Hypothalamus (tissue), 51 donors: ENCODE results near the gene HIVEP1.

ENCODE experiments used
- DNase-seq, 51 donors: peaks; one replicate each; lab custom pipeline; 2025; lab: John Stamatoyannopoulos, UW

The HIVEP1 gene

GRCh38 chr6:11992086-11992485 lies 20.0 kb upstream of the HIVEP1 start:
- no peak for DNase-seq

GRCh38 chr6:11994875-11995461 lies 17.1 kb upstream of the HIVEP1 start:
- DNase-seq, result no peak

DNA sequence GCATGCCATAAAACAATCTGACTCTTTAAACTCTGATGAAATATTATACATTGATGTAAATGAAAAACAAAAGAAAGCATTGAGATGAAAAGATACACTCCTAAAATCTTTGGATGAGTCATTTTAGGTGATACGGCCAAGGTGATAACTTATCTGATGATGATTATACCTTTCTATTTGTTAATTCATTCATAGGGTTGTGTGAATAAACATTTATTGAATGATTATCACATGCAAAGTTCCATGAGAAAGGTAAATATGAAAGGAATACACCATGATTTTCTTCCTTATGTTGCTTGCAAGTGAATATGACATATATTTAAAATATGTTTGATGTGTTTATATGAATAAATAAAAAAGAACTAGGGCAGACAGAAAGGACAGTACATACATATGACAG lies 15.4 kb upstream of the HIVEP1 start:
- no peak for DNase-seq

DNA sequence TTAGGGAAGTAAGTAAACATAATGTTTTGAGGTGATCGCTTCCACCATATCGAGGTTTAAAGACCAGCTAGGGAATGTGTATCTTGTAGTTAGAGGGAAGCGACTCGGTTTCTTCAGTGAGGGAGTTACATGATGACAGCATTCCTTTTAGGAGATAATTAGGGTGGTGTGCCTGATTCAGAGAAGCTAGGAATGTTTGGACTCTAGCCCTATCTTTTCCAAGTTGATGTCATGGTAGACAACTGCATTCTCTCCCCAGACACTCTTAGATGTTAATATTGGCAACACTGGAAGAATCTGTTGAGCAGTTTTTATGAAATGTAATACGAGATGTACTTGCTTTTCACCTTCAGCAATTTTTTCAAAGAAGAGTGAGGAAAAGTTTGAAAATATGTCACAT lies 12.9 kb upstream of the HIVEP1 start:
- DNase-seq, result no peak

- no peak for DNase-seq
Observed at GRCh38 chr6:12000174-12000573, 11.9 kb upstream of the HIVEP1 start.

GRCh38 chr6:12001004-12001705 lies 11.0 kb upstream of the HIVEP1 start:
- DNase-seq, result no peak

- DNase-seq, result no peak
Observed at GRCh38 chr6:12001706-12002435, 10.2 kb upstream of the HIVEP1 start.

GRCh38 chr6:12007473-12007872 lies 4.6 kb upstream of the HIVEP1 start:
- DNase-seq, result no peak

- no peak for DNase-seq
Observed at GRCh38 chr6:12007887-12008286, 4.2 kb upstream of the HIVEP1 start.

DNA sequence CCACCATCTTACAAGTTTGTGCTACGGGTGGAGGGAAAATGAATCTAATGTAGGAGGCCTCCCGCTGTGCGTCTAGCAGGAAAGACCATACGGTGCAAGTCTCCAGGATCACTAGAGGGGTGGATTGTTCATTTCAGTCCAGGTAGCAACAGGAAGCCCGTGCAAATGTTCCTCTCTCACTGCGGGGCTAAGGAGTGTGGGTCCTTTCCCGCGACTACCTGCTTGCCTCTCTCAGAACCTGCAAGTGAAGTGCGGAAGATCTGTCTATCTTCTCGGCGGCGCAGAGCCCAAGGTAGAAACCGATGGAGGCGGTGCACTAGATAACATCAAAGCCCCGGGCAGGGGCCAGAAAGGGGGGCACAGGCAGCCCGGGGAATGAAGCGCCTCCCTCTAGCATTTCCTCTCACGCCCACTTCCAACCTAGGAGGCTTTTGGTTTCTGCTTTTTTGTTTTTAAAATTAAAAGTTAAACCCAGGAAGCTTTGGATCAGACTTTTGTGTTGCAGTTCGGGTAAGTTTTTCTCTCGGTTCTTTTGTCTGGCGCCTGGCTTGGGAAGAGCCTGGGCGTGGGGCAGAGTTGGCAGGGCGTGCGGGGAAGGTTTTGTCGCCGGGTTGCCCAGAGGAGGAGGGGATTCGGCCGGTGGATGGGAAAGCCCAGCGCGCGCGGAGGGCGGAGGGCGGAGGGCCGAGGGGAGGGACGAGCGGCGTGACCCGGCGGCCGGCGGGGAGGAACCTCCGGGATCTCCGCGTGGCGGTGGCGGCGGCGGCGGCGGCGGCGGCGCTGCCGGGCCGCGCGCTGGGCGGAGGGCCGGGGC lies 3.5 kb upstream of the HIVEP1 start:
- DNase-seq, result peak in 50 of 51 donors; percentile 3 to 86 (median 59)

DNA sequence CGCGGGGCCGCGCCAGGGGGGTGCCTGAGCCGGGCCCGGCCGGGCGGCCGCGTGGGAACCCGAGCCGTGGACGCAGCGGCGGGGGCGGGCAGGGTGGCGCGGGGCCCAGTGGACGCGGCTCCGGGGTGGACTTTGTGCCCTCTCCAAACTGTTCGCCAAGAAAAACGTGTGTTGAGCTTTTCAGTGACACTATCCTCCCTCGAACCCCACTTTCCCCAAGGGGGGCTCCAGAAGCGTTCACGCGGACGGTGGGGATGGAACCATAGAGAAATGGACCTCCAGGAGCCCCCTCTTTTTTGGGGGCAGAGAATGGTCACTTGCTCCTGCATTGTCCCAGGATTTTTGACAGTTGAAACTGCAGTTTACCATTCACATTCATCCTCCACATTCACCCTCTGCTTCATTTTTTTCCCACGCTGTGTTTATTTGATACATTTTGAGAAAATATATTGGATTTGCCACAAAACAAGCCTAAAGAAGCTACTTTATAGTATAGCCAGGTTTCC lies 2.9 kb upstream of the HIVEP1 start:
- peak in 3 of 51 donors; percentile 36 to 65 (median 43) for DNase-seq

DNA sequence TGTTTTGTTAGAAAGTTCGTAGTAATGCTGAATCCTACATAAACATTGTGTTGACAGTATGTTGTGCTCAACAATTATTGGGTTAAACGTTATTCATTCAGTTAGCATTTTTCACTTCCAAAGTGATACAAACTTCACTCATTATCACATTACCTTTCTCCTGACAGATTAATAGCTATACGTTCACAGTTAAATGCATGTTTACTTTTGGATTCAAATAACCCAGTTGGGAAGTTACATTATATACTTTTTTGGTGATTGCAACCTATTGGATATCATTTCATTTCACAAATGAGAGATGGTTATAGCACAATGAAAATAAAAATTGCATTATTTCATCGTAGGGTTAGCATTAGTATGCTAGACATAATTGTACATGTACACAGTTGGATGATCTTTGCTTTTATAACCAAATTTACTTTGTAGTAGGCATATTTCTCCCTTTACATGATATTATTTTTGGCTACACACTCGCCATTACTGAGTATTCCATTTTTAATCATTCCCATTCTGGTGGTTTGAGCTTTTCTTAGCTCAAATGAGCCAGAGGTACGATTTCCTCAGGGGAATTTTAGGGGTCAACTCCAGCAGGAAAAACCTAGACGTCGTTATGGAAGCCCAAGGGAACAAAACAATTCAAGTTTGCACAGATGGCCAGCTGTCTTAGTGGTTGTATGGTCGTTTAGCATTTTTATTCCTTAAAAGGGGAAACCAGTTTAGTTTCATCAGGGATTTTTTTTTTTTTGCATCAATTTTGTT lies 2.1 kb upstream of the HIVEP1 start:
- peak in 1 of 51 donors; percentile 20 for DNase-seq

- DNase-seq, result peak in 43 of 51 donors; percentile 26 to 90 (median 67)
Observed at GRCh38 chr6:12010635-12011275, 1.4 kb upstream of the HIVEP1 start.

DNA sequence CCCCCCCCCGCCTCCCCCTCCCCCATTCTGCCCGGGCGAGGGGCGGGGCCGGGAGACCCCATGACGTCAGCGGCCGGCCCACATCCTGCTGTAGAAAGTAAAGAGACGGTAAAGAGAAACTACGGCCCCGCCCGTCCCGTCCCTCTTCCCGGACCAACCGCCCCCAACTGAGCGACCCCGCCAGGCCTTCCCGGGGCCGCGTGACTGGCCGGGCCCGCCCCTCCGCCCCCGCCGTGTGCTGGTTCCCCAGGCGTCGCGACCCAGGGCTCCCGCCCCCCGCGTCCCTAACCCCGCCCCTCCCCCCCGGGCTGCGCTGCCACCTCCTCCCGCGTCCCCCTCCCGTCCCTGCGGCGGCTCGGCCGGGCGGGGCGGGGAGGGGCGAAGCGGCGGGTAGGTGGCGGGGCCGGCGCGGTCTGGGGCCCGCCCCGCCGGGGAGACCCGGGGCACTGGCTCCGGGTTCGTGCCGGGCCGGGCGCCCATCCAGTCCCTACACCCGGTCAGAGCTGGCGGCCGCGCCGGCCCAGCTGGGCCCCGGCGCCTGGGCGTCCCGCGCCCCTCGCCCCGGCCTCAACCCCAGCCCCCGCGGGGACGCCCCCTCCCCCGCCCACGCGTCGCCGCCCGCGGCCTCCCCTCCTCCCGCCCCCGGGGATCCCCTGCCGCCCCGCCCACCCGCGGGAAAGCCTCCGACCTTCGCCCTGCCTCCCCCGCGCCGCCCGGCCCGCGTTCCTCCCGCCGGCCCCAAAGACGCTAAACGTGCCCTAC lies 655 bp upstream of the HIVEP1 start:
- peak; percentile 70 to 96 (median 90) for DNase-seq

DNA sequence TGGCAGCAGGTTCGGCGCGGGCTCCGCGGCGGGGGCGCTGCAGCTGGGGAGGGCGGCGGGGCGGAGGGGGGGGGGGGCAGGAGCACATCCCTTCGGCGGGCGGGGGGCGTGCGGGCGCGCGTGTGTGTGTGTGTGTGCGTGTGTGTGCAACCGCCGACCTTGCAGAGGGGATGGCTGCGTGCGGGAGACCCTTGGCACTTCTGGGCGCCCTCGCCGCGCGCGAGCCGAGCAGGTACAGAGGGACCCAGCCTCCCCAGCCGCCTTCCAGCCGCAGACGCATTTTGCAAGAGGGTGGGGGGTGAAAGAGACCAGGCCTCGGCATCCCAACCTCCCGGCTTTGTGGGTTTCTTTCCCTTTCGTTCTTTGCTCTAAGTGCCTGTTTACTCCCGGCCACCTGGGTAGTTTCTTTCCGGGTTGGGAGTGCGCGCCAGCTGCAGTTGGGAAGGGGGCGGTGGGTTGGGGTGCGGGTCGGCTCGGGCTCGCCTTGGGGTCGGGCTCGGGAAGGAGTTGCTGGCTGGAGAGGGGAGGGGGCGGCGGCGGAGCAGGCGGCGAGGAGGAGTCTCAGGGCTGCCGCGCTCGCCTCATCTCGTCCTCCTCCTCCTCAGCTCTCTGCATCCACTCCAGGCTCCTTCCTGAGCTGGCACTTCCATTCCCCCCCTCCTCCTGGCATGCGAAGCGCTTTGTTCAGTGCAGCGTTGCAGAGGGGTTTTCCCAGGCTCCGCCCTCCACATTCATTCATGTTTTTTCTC lies 620 bp downstream of the HIVEP1 start:
- DNase-seq, result peak in 50 of 51 donors; percentile 9 to 82 (median 54)

- no peak for DNase-seq
Observed at GRCh38 chr6:12013307-12013719, 1.2 kb downstream of the HIVEP1 start.

- DNase-seq, result no peak
Observed at GRCh38 chr6:12014027-12014872, 2.1 kb downstream of the HIVEP1 start.
